T-helper 2 cell treated with Interferon-gamma antibody and Interleukin-4, amounts not matched to agents 100 ng/mL and 5 ng/mL, for 36 hours (primary cell): Measurements from ENCODE around the gene RPL41. TPM values are rescaled to one million over a fixed set of nuclear protein-coding genes. Genes with fewer than 3 reads are reported as not detected.

Experiments
- intact Hi-C: fragments of 100-400 bp; cut with micrococcal nuclease; formaldehyde crosslinking; loops from one replicate; pipeline ENCODE4 v1.15.1; 2023
- total RNA-seq: library from RNA; stranded (reverse); gene quantifications from 2 replicates; pipeline ENCODE4 v1.2.3, GENCODE V29; 2022

Gene RPL41
- total RNA-seq, 1 donor from 2014 or later, result 3,715 TPM

GRCh38 chr12:56163533-56164344, 47.3 kb downstream of the RPL41 start:
- intact Hi-C loops, result no loop called here

DNA sequence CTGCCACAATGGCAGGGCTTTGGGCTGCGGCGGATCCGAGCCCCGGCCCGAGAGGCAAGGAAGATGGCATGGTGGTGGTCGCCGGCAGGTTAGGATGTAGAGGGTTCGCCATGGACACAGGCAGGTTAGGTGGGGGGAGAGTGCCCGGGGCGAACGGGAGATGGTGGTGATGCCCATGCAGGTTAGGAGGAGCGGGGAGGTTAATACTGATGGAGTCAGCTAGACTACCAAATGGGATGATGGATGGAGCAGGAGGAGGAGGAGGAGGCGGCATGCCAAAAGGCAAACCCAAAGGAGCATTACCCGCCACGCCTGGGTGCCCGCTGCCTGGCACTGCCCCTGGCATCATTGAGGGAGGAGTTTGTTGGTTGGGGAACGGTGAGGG, 47.9 kb downstream of the RPL41 start:
- intact Hi-C loops, result no loop called here

GRCh38 chr12:56165369-56165768, 48.9 kb downstream of the RPL41 start:
- intact Hi-C loops, result no loop called here

Other genes starting within 250 kb of the RPL41 start
- 56.4 and 59.9 TPM in 2 replicates for gene PYM1, start 188.7 kb upstream of the RPL41 start, total RNA-seq
- 532 and 550 TPM in 2 replicates for gene DGKA, start 185.5 kb upstream of the RPL41 start, total RNA-seq
- 0.20 and 0.25 TPM in 2 replicates for gene PMEL, start 150.6 kb upstream of the RPL41 start, total RNA-seq
- gene CDK2, start 149.8 kb upstream of the RPL41 start, total RNA-seq, result 90.3 and 98.3 TPM in 2 replicates
- gene RAB5B, start 142.6 kb upstream of the RPL41 start, total RNA-seq, result 55.0 and 58.9 TPM in 2 replicates
- gene SUOX, start 119.4 kb upstream of the RPL41 start, total RNA-seq, result 9.6 and 10.3 TPM in 2 replicates
- gene IKZF4, start 95.6 kb upstream of the RPL41 start, total RNA-seq, result 21.8 and 23.3 TPM in 2 replicates
- 30.9 and 32.4 TPM in 2 replicates for gene RPS26, start 74.7 kb upstream of the RPL41 start, total RNA-seq
- 0.84 and 1.3 TPM in 2 replicates for gene ERBB3, start 36.5 kb upstream of the RPL41 start, total RNA-seq
- gene PA2G4, start 12.1 kb upstream of the RPL41 start, total RNA-seq, result 273 and 291 TPM in 2 replicates
- 9.3 and 9.5 TPM in 2 replicates for gene ZC3H10, start 1.6 kb downstream of the RPL41 start, total RNA-seq
- 362 TPM in 2 replicates for gene ESYT1, start 11.6 kb downstream of the RPL41 start, total RNA-seq
- gene MYL6B, start 36.0 kb downstream of the RPL41 start, total RNA-seq, result 69.9 and 70.7 TPM in 2 replicates
- gene MYL6, start 41.7 kb downstream of the RPL41 start, total RNA-seq, result 1,606 and 1,617 TPM in 2 replicates
- 136 and 141 TPM in 2 replicates for gene SMARCC2, start 72.8 kb downstream of the RPL41 start, total RNA-seq
- gene RNF41, start 105.3 kb downstream of the RPL41 start, total RNA-seq, result 31.7 and 32.7 TPM in 2 replicates
- 67.9 and 68.5 TPM in 2 replicates for gene NABP2, start 107.7 kb downstream of the RPL41 start, total RNA-seq
- 0.86 and 1.0 TPM in 2 replicates for gene SLC39A5, start 113.4 kb downstream of the RPL41 start, total RNA-seq
- 55.3 and 56.1 TPM in 2 replicates for gene ANKRD52, start 141.8 kb downstream of the RPL41 start, total RNA-seq
- 18.6 and 19.3 TPM in 2 replicates for gene COQ10A, start 150.3 kb downstream of the RPL41 start, total RNA-seq
- 242 TPM in 2 replicates for gene CS, start 183.7 kb downstream of the RPL41 start, total RNA-seq
- 129 and 139 TPM in 2 replicates for gene CNPY2, start 199.4 kb downstream of the RPL41 start, total RNA-seq
- 47.4 and 51.6 TPM in 2 replicates for gene PAN2, start 217.4 kb downstream of the RPL41 start, total RNA-seq
- gene IL23A, start 222.3 kb downstream of the RPL41 start, total RNA-seq, result 8.6 and 10.1 TPM in 2 replicates
- gene STAT2, start 243.5 kb downstream of the RPL41 start, total RNA-seq, result 159 and 164 TPM in 2 replicates
- gene APOF, start 246.2 kb downstream of the RPL41 start, total RNA-seq, result not detected in 2 replicates